ENCODE measurements around the gene DEXI. TPM values are rescaled to one million over a fixed set of nuclear protein-coding genes. Genes with fewer than 3 reads are reported as not detected.

Gene DEXI
- total RNA-seq, 1 donor, result 34.0 TPM

GRCh38 chr16:10883004-10883403, 59.3 kb downstream of the DEXI start:
- TF ChIP-seq CTCF (IDR thresholded peaks at IDR 0.05; ENCODE audit: extremely low read depth, low read depth, low read length), result no peak
- Histone ChIP-seq H3K4me2 (ENCODE audit: insufficient read depth, low read length) (no peak overlapping the region), H3K27me3 (ENCODE audit: insufficient read depth, low read length) (peaks cover 24% of the 10 kb centered on the region), H2AFZ (ENCODE audit: low read length) (no peak overlapping the region), H3K4me3 (ENCODE audit: insufficient read depth, low read length) (no peak overlapping the region), H3K9me3 (ENCODE audit: low read depth, low read length) (no peaks in the 10 kb centered on the region), H3K79me2 (ENCODE audit: insufficient read depth, low read length) (no peaks in the 10 kb centered on the region), H3K36me3 (ENCODE audit: insufficient read depth, low read length) (no peaks in the 10 kb centered on the region), H3K4me1 (ENCODE audit: insufficient read depth, low read length) (peaks cover 10% of the 10 kb centered on the region), H4K20me1 (ENCODE audit: insufficient read depth, low read length) (no peaks in the 10 kb centered on the region), H3K27ac (ENCODE audit: low read depth, low read length) (no peak overlapping the region)
- no peak for DNase-seq (ENCODE audit: insufficient read length, low spot score, missing footprints)

GRCh38 chr16:10881479-10882030, 60.7 kb downstream of the DEXI start:
- H2AFZ ChIP-seq (ENCODE audit: low read length), result no peak overlapping the region
- H3K9me3 ChIP-seq (ENCODE audit: low read depth, low read length), result no peaks in the 10 kb centered on the region
- H3K4me2 ChIP-seq (ENCODE audit: insufficient read depth, low read length), result no peak overlapping the region
- no peak overlapping the region for H3K4me3 ChIP-seq (ENCODE audit: insufficient read depth, low read length)
- H3K27me3 ChIP-seq (ENCODE audit: insufficient read depth, low read length), result peaks cover 24% of the 10 kb centered on the region
- H3K36me3 ChIP-seq (ENCODE audit: insufficient read depth, low read length), result no peaks in the 10 kb centered on the region
- peaks cover 24% of the 10 kb centered on the region for H3K4me1 ChIP-seq (ENCODE audit: insufficient read depth, low read length)
- H3K79me2 ChIP-seq (ENCODE audit: insufficient read depth, low read length), result no peaks in the 10 kb centered on the region
- no peak for TF ChIP-seq CTCF (IDR thresholded peaks at IDR 0.05; ENCODE audit: extremely low read depth, low read depth, low read length)
- no peak for DNase-seq (ENCODE audit: insufficient read length, low spot score, missing footprints)
- no peaks in the 10 kb centered on the region for H4K20me1 ChIP-seq (ENCODE audit: insufficient read depth, low read length)
- H3K27ac ChIP-seq (ENCODE audit: low read depth, low read length), result no peak overlapping the region

- H3K27me3 ChIP-seq (ENCODE audit: insufficient read depth, low read length), result peaks cover 24% of the 10 kb centered on the region
- no peak for TF ChIP-seq CTCF (IDR thresholded peaks at IDR 0.05; ENCODE audit: extremely low read depth, low read depth, low read length)
These were observed 61.4 kb downstream of the DEXI start for GRCh38 chr16:10880594-10881452.

More at GRCh38 chr16:10880594-10881452, 61.4 kb downstream of the DEXI start:
- Histone ChIP-seq H3K4me1 (ENCODE audit: insufficient read depth, low read length) (peaks cover 24% of the 10 kb centered on the region), H3K36me3 (ENCODE audit: insufficient read depth, low read length) (no peaks in the 10 kb centered on the region), H3K79me2 (ENCODE audit: insufficient read depth, low read length) (no peaks in the 10 kb centered on the region), H4K20me1 (ENCODE audit: insufficient read depth, low read length) (no peaks in the 10 kb centered on the region), H3K4me2 (ENCODE audit: insufficient read depth, low read length) (no peak overlapping the region), H2AFZ (ENCODE audit: low read length) (no peak overlapping the region), H3K9me3 (ENCODE audit: low read depth, low read length) (no peaks in the 10 kb centered on the region), H3K27ac (ENCODE audit: low read depth, low read length) (no peak overlapping the region), H3K4me3 (ENCODE audit: insufficient read depth, low read length) (no peak overlapping the region)
- DNase-seq (ENCODE audit: insufficient read length, low spot score, missing footprints), result no peak
